Measurements from ENCODE around the gene CLDN3.
"Not testable (repeated sequence)": the region's sequence is repeated elsewhere in the genome, so short reads cannot be mapped to it uniquely, and the experiment has no call there.

Gene CLDN3, protein sequence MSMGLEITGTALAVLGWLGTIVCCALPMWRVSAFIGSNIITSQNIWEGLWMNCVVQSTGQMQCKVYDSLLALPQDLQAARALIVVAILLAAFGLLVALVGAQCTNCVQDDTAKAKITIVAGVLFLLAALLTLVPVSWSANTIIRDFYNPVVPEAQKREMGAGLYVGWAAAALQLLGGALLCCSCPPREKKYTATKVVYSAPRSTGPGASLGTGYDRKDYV
- 0 to 0.13 reads per million in 2 donors for total RNA-seq

DNA sequence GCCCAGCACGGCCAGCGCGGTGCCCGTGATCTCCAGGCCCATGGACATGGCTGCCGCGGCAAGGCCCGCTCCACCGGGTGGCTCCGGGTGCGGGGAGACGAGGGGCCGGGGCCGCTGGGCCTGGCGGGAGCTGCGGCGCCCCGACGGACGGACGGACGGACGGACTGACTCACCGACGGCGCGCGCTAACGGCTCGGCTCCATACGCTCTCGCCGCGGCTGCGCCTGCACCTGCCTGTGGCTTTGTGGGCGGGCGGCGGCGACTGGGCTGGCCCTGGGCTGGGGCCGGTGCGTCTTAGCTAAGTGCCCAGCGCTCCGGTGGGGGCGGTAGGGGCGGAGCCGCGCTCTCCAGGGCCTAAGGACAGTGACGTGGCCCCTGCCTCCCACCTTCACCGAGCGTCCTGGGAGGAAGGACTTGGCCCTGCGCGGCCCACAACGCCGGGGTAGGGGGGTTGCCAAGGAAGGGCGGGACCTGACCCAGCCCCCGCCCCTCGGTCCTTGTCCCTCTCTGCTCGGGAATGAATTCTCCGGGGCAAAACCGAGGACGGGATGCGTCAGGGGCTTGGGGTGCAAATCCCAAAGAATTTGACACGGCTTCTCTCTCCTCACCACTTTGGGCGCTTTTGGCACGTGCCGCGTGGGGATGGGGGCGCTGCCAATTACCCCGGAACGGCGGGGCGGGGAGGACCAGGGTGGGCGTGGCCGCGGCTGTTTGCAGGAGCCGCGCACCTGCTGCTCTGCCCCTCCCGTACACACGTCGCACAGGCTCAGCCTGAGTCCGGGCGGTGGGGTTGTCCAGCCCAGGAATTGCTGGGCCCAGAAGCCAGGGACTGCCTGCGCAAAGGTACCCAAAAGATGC is at the start of gene CLDN3:
CLDN3 (minus strand) TSS at position 269 of the 858 bp plus-strand sequence; CDS start at position 48, 221 bp downstream.
- DNase-seq = peak in 1 of 5 experiments; percentile 16

DNA sequence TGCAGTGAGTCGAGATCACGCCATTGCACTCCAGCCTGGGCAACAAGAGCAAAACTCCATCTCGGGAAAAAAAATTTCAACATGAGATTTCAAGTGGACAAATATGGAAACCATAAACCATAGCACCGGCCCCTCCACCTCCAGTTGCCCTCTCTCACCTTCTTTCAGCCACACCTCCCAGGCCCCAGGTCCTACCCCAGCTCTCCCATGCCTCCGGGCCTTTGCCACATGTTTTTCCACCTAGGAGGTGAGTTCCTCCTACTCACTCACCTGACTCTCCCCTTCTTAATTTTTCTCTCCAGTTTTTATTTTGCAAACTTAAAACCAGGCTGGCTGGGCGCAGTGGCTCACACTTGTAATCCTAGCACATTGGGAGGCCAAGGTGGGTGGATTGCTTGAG is 47.1 kb upstream of the CLDN3 start:
- DNase-seq = no peak

DNA sequence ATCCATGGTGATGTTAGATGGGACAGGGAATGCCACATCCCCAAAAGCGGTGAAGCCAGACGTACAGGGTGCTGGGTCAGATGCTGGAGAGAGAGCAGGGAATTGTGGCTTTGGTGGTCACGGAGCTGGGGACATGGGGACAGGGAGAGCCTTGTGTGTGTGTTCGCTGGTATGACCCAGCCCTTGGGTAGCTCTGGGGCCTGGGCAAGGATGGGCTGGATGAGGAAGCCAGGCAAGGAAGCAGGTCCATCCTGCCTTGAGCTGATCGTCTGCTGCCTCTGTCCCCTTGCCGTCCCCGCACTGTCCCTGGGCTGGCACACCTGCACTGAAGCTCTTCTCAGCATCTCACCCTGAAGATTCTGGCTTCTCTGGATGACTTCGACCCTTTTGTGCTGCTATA is 45.4 kb upstream of the CLDN3 start:
- no peak for DNase-seq

DNA sequence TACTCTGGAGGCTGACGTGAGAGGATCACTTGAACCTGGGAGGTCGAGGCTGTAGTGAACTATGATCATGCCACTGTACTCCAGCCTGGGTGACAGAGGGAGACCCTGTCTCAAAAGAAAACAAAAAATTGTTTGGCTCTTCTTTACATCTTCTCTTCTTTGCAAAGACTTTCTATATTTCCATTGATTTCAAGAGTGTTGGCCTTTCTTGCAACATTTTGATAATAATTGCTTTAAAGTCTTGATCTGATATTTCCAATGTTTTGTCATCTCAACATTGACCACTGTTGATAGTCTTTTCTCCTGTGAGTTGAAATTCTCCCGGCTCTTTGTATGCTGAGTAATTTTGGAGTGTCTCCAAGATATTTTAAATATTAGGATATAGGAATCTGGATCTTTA is 42.9 kb upstream of the CLDN3 start:
- DNase-seq = no peak

DNA sequence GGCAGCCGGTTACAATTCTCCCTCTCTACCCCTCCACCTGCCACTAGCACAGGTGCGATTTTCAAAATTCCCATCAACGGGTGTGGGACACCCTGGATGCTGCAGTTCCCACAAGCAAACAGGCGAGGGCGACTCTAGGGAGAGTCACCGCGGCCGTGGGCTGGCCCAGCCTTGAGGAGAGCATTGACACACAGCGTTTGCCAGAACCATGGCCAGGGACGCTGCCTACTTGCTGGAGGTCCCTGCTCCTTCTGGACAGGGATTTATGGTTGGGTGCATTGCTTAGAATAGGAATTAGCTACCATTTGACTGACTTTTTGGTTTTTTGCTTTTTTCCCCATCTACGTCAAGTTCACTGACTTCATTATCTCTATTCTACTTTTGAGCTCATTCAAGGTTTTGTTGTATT is 41.7 kb upstream of the CLDN3 start:
- peak in 4 of 5 experiments; percentile 18 to 48 (median 36) for DNase-seq

DNA sequence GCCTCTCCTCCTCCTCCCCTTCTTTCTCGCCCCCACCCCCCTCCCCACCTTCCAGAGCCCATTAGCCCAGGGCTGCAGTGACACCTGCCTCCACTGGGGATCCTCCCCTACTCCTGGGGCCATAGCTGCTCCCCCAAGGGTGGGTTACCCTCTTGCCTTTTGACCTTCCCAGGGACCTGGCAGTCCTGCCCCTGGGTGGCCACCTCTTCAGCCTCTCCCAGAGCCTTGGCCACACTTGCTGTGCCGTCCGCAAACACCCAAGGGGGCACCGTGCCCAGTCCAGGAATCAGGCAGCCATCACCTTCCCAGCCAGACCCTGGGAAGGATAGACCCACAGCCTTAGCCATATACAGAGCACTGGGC is 40.9 kb upstream of the CLDN3 start:
- DNase-seq = no peak

DNA sequence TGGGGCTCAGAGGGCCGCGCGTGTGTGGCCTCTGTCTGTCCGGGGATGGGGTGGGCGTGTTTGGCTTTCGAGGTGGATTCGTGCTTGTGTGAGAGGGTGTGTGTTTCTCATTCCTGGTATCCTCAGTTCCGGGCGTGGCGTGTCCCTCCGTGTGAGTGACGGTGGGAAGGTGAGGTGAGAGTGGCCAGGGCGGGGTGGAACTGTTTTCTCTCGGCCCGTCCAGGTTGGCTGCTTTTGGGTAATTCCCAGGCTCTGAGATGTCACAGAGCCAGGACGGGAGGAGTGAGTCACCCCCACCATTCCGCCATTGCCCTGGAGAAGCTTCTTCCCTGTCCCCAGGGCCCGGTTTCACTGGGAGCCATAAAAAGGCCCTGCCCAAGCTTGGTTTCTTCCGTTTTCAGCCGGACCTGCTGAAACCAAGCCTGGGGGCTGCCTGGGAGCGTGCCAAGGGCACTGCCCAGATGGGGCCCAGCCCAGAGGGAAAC is 39.4 kb upstream of the CLDN3 start:
- no peak for DNase-seq

DNA sequence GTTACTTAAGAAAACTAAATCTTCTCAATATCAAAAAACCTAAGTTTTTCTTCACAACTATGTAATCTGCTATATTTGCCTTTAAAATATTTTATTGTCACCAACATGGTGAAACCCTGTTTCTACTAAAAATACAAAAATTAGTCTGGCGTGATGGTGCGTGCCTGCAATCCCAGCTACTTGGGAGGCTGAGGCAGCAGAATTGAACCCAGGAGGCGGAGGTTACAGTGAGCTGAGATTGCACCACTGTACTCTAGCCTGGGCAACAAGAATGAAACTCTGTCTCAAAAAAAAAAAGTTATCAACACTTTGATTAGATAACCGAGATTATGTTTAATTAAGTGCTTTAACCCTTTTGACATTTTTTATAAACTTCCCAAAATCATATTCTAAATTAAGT is 32.4 kb upstream of the CLDN3 start:
- DNase-seq = no peak

DNA sequence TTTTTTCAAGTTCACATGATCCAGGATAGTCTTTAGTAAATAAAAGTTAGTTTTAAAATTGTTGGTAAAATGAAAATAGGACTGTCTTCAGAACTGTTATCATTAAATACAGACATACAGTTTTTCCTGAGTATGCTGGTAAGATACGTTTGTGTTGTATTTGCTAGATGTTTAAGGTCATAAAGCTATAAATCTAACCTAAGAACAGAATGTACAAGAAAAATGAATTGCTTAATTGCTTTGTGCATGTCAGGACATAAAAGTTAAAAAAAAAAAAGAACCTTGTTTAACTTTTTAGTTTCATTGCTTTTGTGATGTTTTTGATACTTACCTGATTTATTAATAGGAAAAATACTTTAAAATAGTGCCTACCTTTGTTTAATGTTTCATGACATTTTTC is 31.5 kb upstream of the CLDN3 start:
- DNase-seq = no peak

DNA sequence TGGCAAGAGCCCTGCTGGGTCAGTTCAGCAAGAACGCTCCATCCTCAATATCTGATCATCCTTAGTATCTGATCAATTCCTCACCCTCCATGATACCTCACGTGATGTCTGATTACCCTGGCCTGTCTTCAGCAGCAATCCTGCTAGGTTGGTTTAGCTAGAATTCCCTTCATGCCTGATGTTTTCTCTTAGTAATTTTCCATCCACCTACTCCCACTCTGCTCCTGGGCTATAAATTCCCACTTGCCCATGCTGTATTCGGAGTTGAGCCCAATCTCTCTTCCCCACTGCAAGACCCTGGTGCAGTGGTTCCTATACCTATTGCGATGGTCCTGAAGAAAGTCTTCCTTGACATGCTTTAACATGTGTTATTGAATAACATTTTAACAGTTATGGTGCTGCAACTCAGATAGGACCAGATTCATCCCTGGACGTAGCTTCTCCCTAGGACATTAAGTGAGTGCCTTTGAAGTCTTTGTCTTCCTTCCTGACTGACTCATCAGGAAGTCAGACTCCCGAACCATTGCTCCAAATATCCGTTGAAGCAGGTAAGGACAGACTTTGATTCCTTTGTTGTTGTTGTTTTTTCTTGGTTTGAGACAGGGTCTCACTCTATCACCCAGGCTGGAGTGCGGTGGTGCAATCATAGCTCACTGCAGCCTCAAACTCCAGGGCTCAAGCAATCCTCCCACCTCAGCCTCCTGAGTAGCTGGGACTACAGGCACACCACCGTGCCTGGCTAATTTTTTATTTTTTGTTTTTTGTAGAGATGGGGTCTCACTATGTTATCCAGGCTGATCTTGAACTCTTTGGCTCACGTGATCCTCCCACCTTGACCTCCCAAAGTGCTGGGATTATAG is 29.4 kb upstream of the CLDN3 start:
- DNase-seq = no peak

DNA sequence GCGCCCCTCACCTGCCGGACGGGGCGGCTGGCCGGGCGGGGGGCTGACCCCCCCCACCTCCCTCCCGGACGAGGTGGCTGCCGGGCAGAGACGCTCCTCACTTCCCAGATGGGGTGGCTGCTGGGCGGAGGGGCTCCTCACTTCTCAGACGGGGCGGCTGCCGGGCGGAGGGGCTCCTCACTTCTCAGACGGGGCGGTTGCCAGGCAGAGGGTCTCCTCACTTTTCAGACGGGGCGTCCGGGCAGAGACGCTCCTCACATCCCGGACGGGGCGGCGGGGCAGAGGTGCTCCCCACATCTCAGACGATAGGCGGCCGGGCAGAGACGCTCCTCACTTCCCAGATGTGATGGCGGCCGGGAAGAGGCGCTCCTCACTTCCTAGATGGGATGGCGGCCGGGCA is 27.1 kb upstream of the CLDN3 start:
- not testable (repeated sequence) for DNase-seq

DNA sequence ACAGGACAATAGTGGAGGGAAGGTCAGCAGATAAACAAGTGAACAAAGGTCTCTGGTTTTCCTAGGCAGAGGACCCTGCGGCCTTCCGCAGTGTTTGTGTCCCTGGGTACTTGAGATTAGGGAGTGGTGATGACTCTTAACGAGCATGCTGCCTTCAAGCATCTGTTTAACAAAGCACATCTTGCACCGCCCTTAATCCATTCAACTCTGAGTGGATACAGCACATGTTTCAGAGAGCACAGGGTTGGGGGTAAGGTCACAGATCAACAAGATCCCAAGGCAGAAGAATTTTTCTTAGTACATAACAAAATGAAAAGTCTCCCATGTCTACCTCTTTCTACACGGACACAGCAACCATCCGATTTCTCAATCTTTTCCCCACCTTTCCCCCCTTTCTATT is 26.6 kb upstream of the CLDN3 start:
- not testable (repeated sequence) for DNase-seq

DNA sequence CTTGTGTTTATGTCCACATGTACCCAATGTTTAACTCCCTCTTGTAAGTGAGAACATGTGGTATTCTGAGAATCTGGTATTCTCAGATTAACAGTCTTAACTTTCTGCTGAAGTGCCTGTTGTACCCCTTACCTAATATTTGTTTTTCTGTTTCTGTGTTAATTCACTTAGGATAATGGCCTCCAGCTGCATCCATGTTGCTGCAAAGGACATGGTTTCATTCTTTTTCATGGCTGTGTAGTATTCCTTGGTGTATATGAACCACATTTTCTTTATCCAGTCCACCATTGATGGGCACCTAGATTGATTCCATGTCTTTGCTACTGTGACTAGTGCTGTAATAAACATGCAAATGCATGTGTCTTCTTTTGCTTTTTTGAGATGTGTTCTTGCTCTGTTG is 25.1 kb upstream of the CLDN3 start:
- not testable (repeated sequence) for DNase-seq

DNA sequence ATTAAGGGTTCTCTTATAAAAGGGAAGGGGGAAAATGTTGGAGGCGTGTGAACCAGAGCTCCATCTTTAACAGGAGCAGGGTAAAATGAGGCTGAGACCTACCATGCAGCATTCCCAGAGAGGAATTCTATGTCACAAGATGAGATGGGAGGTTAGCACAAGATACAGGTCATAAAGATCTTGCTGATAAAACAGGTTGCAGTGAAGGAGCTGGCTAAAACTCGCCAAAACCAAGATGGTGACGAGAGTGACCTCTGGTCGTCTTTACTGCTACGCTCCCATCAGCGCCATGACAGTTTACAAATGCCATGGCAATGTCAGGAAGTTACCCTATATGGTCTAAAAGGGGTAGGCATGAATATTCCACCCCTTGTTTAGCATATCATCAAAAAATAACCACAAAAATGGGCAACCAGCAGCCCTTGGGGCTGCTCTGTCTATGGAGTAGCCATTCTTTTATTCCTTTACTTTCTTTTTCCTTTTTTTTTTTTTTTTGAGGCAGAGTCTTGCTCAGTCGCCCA is 21.2 kb upstream of the CLDN3 start:
- DNase-seq = not testable (repeated sequence)

DNA sequence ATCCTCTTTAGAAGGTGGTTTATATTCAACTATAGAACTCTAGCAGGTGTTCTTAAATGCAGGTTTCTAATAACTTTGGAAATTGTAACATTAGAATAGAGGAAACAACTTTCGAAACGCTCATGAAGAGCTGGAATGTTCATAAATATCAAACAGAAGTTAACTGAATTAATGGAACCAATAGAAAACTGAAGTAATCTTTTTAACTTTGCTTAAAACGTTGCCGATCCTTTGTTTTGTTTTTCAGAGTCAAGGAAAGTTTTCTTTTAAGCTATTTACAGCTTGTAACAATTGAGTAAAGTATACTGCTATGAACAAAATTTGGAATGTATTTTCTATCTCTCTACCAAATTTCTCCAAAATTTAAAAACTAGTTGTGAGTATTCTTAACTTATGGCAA is 19.0 kb upstream of the CLDN3 start:
- DNase-seq = no peak

DNA sequence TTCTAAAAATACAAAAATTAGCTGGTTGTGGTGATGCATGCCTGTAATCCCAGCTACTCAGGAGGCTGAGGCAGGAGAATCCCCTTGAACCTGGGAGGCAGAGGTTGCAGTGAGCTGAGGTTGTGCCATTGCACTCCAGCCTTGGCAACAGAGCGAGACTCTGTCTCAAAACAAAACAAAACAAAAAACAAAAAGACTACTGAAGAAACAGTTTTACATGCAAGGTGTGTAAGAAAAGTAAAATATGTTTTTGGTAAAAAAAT is 17.6 kb upstream of the CLDN3 start:
- DNase-seq = not testable (repeated sequence)

DNA sequence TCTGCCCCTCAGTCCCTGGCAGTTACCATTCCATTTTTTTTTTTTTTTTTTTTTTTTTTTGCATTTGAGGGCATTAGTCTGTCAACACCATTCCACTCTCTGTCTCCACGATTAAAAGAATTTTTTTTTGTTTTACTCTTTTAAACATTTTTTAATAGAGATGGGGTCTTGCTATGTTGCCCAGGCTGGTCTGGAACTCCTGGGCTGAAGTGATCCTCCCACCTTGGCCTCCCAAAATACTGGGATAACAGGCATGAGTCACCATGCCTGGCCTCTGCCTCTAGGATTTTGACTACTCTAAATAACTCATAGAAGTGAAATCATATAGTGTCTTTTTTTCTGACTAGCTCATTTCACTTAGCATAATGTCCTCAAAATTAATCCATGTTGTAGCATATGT is 16.5 kb upstream of the CLDN3 start:
- no peak for DNase-seq

DNA sequence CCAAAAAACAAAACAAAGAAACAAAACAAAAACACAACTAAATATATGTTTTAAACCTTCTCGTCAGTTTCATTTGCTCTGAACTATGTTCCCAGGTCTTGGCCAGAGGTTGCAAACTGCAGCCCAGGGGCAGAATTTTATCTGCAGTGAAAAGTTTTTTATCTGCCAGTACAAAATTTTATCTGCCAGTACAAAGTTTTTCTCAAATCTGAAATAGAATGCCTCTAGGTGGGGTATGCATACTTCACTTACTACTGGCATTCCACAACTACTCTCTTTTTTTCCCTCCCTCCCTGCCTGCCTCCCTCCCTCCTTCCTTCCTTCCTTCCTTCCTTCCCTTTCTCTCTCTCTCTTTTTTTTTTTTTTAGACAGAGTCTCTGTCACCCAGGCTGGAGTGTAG is 9.4 kb upstream of the CLDN3 start:
- no peak for DNase-seq

DNA sequence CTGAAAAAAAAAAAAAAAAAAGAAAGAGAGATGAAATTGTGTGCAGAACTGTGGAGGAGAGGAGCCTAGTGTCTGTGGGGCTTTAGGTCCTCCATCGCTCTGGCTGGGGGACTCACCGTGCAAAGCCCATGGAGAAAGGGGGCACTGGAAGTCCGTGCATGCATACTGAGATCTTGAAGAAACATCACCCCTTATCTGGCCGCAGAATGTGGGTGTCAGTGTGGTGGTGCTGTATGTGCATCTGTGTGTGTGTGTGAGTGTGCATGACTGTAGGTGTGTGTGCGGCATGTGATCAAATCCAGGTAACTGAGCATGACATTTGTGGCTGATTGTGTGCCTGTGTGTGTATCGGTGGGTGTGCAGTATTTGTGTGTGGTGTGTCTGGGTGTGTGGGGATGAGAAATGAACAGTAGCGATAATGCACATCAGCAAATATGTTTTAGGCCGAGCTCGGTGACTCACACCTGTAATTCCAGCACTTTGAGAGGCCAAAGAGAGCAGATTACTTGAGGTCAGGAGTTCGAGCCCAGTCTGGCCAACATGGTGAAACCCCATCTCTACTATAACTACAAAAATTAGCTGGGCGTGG is 8.8 kb upstream of the CLDN3 start:
- DNase-seq = no peak

DNA sequence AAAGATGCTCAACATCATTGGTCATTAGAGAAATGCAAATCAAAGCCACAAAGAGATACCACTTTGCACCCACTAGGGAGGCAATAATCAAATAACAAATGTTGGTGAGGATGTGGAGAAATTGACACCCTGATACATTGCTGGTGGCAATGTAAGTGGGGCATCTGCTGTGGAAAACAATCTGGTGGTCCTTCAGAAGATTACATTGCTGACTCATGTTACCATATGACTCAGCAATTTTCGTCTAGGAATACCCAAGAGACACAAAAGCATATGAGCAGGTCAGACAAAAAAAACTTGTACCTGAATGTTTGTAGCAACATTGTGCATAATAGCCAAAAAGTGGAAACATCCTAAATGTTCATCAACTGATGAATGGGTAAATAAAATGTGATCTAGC is 4.9 kb upstream of the CLDN3 start:
- no peak for DNase-seq

DNA sequence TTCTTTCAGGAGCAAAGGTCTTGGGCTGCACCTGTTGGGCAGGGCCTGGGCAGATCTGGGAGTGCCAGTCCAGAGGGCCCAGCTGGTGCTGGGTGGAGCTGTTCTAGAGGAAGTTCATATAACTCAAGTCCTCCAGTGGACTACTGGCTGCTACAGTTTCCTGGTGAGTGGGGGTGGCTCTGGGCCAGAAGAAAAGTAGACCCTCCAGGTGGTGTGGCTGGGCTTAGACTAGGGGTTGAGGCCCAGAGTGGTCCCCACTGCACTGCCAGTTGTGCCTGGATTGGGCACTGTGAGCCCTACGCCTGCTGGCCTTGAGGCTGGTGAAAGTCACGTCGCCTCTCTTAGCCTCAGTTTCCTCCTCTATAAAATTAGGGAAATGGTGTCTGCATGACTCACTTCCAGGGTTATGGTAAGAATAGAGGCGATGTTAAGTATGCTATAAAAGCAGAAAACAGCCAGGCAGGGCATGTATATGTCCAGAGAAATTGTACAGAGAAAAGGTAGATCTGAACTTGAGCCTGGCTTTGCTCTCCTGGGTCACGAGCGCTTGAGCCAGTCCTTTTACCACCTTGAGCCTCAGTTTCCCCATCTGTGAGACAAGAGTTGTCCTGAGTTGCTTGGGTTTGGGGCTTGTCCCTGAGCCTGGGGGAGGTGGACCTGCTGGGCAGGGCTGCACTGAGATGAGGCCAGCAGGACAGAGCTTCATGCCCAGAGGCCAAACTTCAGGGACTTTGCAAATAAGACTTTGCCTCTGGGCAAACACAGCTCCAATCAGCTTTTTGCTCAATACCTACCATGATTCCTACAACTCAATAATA is 3.8 kb upstream of the CLDN3 start:
- DNase-seq = no peak

Measured in T-helper 2 cell (primary cell).